HG02610 (cell line): ENCODE measurements around the gene OR8J1.
"Not testable (repeated sequence)": the region's sequence is repeated elsewhere in the genome, so short reads cannot be mapped to it uniquely, and the experiment has no call there.

ENCODE experiments used
- ATAC-seq: cut with Tn5 transposase; IDR thresholded peaks from one replicate; pipeline ENCODE4 v1.9.1; 2021; ENCODE audit warnings: mild to moderate bottlenecking, moderate library complexity; ENCODE audit not compliant: unreplicated experiment

OR8J1 gene

DNA sequence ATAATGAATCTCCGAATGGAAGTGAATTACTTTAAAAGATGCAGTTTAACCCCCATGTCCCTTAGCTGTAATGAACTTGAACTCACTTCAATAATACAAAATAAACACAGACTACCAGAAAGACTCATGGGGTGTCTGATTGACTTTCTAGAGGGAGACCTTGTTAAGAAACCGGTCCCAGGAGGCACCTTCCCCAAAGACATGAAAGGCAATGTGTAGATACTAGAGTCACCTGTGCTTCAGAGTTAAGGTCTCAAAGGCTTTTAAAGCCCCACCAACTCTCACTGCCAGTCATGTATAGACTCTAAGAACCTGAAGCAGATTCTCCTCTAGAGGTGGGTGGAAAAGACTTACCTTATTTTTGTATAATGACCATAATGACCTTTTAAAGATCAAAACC is at the start of gene OR8J1:
TSS of gene OR8J1 (plus strand) at position 301 of the 400 bp plus-strand sequence. CDS start 5,956 bp downstream, outside the sequence.
- no peak for ATAC-seq

GRCh38 chr11:56307836-56308235 is 46.3 kb upstream of the OR8J1 start:
- no peak for ATAC-seq

- no peak for ATAC-seq
Measured at GRCh38 chr11:56314844-56315243, 39.2 kb upstream of the OR8J1 start, which contains the start of gene OR8K3. OR8K3 (plus strand) TSS chr11:56315144; CDS start chr11:56318307, 3,163 bp downstream.

- no peak for ATAC-seq
Measured at GRCh38 chr11:56331861-56332491, 22.1 kb upstream of the OR8J1 start.

GRCh38 chr11:56333156-56333555 is 20.9 kb upstream of the OR8J1 start:
- no peak for ATAC-seq

- no peak for ATAC-seq
Measured at GRCh38 chr11:56340289-56340688, 13.8 kb upstream of the OR8J1 start.

GRCh38 chr11:56345739-56346138 is 8.4 kb upstream of the OR8J1 start, which contains the start of gene OR8K1:
OR8K1 (plus strand) TSS chr11:56346039; CDS start chr11:56346039, 0 bp downstream.
- no peak for ATAC-seq

DNA sequence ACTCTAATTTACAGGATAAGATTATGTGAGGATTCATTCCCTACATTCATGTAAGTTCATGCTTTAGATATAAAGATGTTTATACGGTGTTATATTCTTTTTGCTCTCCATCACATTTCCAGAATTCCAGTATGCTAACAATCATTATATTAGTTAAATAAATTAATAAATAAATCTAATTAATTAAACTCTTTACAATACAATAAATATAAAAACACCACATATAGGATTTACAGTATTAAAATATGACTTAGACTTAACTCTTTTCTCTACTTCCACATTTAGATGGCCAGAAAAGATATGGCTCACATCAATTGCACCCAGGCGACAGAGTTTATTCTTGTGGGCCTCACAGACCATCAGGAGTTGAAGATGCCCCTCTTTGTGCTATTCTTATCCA is 21.2 kb downstream of the OR8J1 start, which contains the start of gene OR8U1:
TSS of gene OR8U1 (plus strand) at position 301 of the 400 bp plus-strand sequence. CDS start at position 301, 0 bp downstream.
- no peak for ATAC-seq

- no peak for ATAC-seq
Measured at GRCh38 chr11:56380120-56380519, 26.0 kb downstream of the OR8J1 start.

GRCh38 chr11:56394381-56394780 is 40.3 kb downstream of the OR8J1 start:
- ATAC-seq: no peak

DNA sequence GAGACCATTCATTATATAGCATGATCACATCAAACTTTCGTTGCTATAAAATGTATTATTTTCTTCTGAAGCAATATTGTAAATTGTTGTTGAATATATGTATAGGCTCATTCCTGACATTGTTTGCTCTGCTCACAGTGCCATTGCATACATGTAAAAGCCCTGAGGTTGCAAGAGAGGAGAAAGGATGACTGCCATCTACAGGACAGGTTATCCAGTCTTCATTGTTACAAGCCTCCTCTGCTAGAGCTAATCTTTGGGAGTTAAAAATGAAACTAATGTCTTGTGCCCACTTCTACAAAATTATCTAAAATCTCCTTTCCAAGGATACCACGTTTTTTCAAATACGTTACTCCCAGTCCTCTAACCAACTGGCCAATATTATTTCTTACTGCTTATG is 42.0 kb downstream of the OR8J1 start:
- no peak for ATAC-seq

DNA sequence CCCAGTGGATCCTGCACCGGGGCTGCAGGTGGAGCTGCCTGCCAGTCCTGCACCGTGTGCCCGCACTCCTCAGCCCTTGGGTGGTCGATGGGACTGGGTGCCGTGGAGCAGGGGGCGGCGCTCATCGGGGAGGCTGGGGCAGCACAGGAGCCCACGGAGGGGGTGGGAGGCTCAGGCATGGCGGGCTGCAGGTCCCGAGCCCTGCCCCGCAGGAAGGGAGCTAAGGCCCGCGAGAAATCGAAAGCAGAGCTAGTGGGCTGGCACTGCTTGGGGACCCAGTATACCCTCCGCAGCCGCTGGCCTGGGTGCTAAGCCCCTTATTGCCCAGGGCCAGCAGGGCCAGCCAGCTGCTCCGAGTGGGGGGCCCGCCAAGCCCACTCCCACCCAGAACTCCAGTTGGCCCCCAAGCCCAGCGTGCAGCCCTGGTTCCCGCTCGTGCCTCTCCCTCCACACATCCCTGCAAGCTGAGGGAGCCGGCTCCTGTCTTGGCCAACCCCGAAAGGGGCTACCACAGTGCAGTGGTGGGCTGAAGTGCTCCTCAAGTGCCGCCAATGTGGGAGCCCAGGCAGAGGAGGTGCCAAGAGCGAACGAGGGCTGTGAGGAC is 47.9 kb downstream of the OR8J1 start:
- not testable (repeated sequence) for ATAC-seq

DNA sequence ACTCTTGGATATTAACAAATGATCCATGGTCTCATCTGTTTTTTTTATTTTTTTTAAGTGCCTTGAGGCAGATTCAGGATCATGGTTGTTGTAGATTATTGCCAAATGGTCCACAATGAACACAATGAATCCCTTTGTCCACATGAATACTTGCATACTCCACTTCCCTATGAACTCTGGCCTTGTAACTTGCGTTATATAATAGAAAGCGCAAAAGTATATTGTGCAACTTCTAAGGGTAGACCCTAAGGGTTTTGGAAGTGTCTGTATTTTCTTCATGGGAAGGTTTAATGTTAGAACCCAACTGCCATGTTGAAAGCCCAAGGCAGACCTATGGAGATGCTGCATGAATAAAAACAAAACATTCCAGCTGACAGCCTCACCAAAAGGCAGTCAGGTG is 50.3 kb downstream of the OR8J1 start:
- no peak for ATAC-seq

GRCh38 chr11:56410801-56411200 is 56.7 kb downstream of the OR8J1 start:
- ATAC-seq: no peak
